ENCODE data around the gene SPN.
"Not testable (repeated sequence)": the region's sequence is repeated elsewhere in the genome, so short reads cannot be mapped to it uniquely, and the experiment has no call there.

Gene SPN

DNA sequence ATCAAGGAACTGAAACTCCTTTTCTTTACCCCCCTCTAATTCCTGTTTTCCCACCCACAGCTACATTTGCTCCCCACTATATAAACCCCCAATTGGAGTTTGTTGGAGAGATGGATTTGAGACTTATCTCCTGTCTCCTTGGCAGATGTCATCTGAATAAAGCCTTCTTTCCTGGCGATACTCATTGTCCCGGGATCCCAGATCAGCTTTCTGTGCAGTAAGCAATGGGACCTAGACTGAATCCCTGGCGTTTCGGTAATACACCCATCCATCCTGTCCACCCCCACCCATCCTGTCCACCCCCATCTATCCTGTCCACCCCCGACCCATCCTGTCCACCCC is 38.1 kb downstream of the SPN start:
- TF ChIP-seq, protein P1, sequence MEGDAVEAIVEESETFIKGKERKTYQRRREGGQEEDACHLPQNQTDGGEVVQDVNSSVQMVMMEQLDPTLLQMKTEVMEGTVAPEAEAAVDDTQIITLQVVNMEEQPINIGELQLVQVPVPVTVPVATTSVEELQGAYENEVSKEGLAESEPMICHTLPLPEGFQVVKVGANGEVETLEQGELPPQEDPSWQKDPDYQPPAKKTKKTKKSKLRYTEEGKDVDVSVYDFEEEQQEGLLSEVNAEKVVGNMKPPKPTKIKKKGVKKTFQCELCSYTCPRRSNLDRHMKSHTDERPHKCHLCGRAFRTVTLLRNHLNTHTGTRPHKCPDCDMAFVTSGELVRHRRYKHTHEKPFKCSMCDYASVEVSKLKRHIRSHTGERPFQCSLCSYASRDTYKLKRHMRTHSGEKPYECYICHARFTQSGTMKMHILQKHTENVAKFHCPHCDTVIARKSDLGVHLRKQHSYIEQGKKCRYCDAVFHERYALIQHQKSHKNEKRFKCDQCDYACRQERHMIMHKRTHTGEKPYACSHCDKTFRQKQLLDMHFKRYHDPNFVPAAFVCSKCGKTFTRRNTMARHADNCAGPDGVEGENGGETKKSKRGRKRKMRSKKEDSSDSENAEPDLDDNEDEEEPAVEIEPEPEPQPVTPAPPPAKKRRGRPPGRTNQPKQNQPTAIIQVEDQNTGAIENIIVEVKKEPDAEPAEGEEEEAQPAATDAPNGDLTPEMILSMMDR (IDR thresholded peaks at IDR 0.05; ENCODE audit: low read depth, low read length): no peak
- DNase-seq (ENCODE audit: extremely low read depth, low read depth): no peak

DNA sequence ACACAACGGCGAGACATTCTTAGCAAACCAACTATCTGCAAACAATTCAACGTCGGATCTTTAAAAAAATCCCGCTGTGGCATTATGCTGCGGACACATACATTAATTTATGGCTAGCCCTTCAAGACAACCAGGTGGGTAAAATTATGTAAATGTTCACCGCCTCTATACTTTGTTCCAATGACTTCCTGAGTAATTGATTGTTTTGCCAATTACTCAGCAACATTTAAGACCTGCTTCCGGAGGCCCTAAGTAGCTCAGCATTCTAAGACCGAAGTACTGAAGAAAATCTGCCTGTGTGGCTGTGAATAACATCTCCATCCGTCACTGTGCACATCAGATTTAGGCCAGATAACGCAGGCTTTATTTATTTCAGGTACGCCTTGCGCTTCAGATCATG is 39.2 kb downstream of the SPN start:
- TF ChIP-seq, protein P1 (IDR thresholded peaks at IDR 0.05; ENCODE audit: low read depth, low read length): no peak
- DNase-seq (ENCODE audit: extremely low read depth, low read depth): no peak

DNA sequence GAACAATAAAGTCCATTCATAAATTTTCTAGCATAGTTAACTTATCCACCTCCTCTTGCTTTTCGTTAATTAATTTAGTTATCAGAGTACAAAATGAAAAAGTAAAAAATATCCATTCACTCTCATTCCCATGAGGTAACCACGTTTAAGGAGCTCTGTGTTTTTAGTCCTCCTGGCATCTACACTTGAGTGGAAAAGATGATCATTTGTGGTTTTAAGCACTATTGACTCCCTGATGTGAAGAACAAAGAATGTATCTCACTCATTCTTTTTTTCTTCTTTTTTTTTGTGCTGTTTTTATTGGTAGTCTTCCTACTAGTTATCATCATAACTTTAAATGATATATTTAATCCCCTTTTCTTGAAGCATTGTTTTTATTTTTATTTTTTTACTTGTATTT is 42.0 kb downstream of the SPN start:
- no peak for DNase-seq (ENCODE audit: extremely low read depth, low read depth)
- TF ChIP-seq, protein P1 (IDR thresholded peaks at IDR 0.05; ENCODE audit: low read depth, low read length): no peak

DNA sequence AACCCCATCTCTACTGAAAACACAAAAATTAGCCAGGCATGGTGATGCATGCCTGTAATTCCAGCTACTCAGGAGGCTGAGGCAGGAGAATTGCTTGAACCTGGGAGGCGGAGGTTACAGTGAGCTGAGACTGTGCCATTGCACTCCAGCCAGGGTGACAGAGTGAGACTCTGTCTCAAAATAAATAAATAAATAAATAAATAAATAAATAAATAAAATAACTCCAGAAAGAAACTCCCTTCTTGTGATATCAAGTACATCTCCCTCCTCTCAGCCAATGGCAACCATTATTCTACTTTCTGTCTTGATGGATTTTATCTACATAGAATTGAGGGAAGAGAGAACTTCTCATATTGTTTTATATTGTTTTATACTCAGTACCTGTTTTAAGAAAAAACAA is 44.1 kb downstream of the SPN start:
- not testable (repeated sequence) for DNase-seq (ENCODE audit: extremely low read depth, low read depth)

DNA sequence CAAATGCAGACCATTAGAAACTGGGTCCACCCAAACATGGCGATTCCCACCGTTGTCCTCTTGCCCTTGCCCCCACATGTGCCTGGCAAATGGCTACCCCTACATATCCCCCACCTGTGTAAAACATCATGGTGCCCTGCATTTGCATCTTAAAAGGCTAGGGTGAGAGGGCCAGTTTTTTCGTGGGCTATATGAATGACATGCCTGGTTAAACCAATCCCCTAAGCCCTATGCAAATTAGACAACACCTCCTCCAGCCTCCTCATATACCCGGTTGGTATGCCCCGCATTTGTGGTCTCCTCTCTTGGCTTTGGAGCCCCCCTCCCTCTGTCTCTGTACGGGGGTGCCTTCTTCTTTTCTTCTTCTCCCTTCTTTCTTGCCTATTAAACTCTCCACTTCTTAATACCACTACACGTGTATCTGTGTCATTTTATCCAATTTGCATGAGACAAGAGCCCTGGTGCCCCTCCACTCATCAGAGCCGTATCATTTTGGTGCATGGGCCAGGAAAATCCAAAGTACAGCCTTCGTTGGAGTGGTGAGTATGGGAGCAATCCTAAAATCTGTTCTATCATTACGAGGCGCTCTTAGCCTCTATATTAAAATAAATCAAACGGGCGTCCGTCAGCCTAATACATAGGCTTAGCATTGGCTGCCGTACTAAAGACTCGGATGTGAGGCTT is 46.0 kb downstream of the SPN start:
- TF ChIP-seq, protein P1 (IDR thresholded peaks at IDR 0.05; ENCODE audit: low read depth, low read length): no peak
- no peak for DNase-seq (ENCODE audit: extremely low read depth, low read depth)

DNA sequence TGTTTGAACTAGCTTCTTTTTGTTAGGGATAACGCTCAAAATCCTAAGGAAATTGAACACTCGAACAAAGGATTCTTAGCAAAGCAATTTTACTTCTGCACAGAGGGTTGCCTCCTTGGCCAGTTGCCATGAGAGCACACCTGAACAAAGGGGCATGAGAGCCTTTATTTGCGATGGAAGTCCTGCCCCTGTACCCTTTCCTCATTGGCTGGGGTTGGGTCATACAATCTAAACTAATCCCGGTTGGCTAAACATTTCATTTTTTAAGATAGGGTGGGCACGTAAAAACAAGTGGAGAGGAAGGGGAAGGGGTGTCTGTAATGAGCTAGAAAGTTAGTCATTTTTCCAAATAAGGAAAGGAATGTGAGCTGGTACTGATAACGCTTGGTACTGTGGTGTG is 46.6 kb downstream of the SPN start:
- not testable (repeated sequence) for DNase-seq (ENCODE audit: extremely low read depth, low read depth)

DNA sequence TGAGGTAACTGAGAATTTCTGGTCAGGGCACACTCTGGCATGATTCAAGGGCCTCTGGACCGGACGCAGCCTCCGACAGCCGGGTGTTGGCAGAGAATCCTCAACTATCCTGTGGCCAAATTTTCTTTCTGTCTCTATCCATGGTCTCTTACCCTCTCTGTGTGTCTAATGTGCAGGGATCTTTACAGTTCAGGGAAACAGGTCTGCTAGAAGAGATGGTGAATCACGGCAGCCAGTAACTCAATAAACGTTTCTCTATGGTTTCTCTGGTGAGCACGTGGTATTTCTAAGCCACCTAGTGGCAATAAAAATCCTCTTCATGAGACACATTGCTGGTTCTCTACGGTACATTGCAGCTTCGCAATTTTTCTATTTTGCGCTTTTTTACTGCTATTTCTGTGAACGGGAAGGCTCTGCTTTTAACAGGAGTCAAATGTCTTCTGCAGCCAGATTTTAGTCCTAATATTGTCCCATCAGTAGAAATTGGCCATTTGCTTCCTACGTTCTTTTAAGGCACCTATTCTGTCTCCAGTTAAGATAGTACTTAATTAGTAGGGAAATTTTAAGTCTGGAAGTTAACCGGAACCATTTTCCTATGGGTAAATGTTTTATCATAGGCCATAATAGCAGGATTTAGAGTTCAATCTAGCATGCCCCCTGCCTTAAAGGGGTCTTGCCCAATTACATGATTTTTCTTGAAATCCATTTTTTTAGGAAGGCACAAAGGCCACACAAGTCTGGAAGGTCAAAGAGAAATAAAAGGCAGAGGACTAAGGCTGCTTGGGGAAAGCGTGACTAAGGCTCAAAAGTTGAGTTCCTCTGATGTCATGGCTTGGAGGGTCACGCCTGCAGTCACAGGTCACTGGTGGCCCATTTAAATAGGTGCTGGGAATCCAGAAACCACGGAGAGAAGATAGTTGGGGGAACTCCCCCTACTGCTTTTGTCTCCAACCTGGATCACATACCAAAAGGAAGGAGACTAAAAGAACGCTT is 47.5 kb downstream of the SPN start:
- DNase-seq (ENCODE audit: extremely low read depth, low read depth): no peak
- TF ChIP-seq, protein P1 (IDR thresholded peaks at IDR 0.05; ENCODE audit: low read depth, low read length): peak; percentile 59

DNA sequence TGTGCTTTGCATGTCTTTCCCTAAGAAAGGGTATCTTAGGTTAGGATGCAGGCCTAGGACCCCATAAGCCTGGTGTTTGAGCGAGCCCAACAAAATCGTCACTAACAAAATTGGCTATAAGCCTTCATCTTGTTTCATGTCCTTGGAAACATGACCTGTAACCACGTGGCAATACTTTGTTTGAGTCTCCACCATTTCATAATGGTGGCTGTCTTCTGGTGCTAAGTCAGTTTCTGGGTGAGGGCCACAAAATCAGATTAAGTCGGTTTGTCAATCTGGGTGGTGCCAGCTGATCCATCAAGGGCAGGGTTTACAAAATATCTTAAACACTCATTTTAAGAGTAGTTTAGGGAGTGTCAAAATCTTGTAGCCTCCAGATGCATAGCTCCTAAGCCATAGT is 49.8 kb downstream of the SPN start:
- DNase-seq (ENCODE audit: extremely low read depth, low read depth): no peak
- TF ChIP-seq, protein P1 (IDR thresholded peaks at IDR 0.05; ENCODE audit: low read depth, low read length): no peak

Data from AG09319 (cell line).